Measurements from ENCODE around the gene ILDR2.

GRCh38 chr1:166889776-166890175 is 85.6 kb downstream of the ILDR2 start:
- TF ChIP-seq CTCF (IDR thresholded peaks at IDR 0.05) (no peak), POLR2A (IDR thresholded peaks at IDR 0.05; ENCODE audit: low read depth) (no peak)

Measured in esophagus muscularis mucosa (tissue), 3 donors.